Mesenchymal stem cell (in vitro differentiated cells and primary cell): ENCODE measurements around the gene USB1.

Source experiments
- DNase-seq: peaks from one replicate; pipeline ENCODE4 v3.0.0-alpha.2; 2013
- H2AFZ ChIP-seq: one replicate; pipeline ENCODE4 v1.6.1; 2013; ENCODE audit warnings: low read depth, mild to moderate bottlenecking, control low read depth, inconsistent platforms, low read length, moderate library complexity
- H2AK5ac ChIP-seq: 2 replicates; pipeline ENCODE4 v1.6.1; 2013; ENCODE audit warnings: low read length, moderate library complexity, mild to moderate bottlenecking, inconsistent platforms; ENCODE audit not compliant: severe bottlenecking
- H2BK120ac ChIP-seq: one replicate; pipeline ENCODE4 v1.6.1; 2013; ENCODE audit warnings: low read depth, mild to moderate bottlenecking, inconsistent platforms, low read length, moderate library complexity
- H2BK12ac ChIP-seq, 2 experiments: one replicate each; pipeline ENCODE4 v1.6.1; 2013; ENCODE audit warnings: inconsistent platforms in 2 of 2, low read length in 2 of 2, mild to moderate bottlenecking in 2 of 2, moderate library complexity in 2 of 2, control low read depth in 1 of 2
- H2BK15ac ChIP-seq: one replicate; pipeline ENCODE4 v1.6.1; 2013; ENCODE audit warnings: mild to moderate bottlenecking, low read depth, inconsistent platforms; ENCODE audit not compliant: poor library complexity, severe bottlenecking
- H2BK5ac ChIP-seq: 2 replicates; pipeline ENCODE4 v1.6.1; 2013; ENCODE audit warnings: low read depth, mild to moderate bottlenecking, low read length, control low read depth, inconsistent platforms; ENCODE audit not compliant: poor library complexity, severe bottlenecking
- H3K14ac ChIP-seq, 2 experiments: one replicate each; pipeline ENCODE4 v1.6.1; 2013; ENCODE audit warnings: inconsistent platforms in 2 of 2, low read length in 2 of 2, control low read depth in 1 of 2, mild to moderate bottlenecking in 1 of 2, moderate library complexity in 1 of 2
- H3K18ac ChIP-seq, 2 experiments: one replicate each; pipeline ENCODE4 v1.6.1; 2013; ENCODE audit warnings: inconsistent platforms in 2 of 2, low read length in 2 of 2, control low read depth in 1 of 2, low read depth in 1 of 2, mild to moderate bottlenecking in 1 of 2
- H3K23ac ChIP-seq, 2 experiments: one replicate each; pipeline ENCODE4 v1.6.1; 2013; ENCODE audit warnings: inconsistent platforms in 2 of 2, low read length in 2 of 2, mild to moderate bottlenecking in 2 of 2, moderate library complexity in 2 of 2, control low read depth in 1 of 2
- H3K27ac ChIP-seq: 2 replicates; pipeline ENCODE4 v1.5.1; 2013; ENCODE audit warnings: mild to moderate bottlenecking, moderate library complexity, low read length, control low read depth, inconsistent platforms; ENCODE audit not compliant: poor library complexity, severe bottlenecking
- H3K27me3 ChIP-seq, 2 experiments: 2 replicates each; pipeline versions ENCODE4 v1.6.1 to v1.7.0; 2013; ENCODE audit warnings: low read length in 2 of 2, mild to moderate bottlenecking in 2 of 2, moderate library complexity in 2 of 2, control low read depth in 1 of 2, inconsistent platforms in 1 of 2; ENCODE audit not compliant: control insufficient read depth in 1 of 2, insufficient read depth in 1 of 2
- H3K36me3 ChIP-seq, 2 experiments: 2 replicates each; pipeline versions ENCODE4 v1.6.1 to v1.7.0; 2013; ENCODE audit warnings: low read length in 2 of 2, control low read depth in 1 of 2, inconsistent platforms in 1 of 2, low read depth in 1 of 2, mild to moderate bottlenecking in 1 of 2; ENCODE audit not compliant: insufficient read depth in 2 of 2, control insufficient read depth in 1 of 2
- H3K4ac ChIP-seq, 2 experiments: one replicate each; pipeline ENCODE4 v1.6.1; 2013; ENCODE audit warnings: inconsistent platforms in 2 of 2, low read length in 2 of 2, mild to moderate bottlenecking in 2 of 2, moderate library complexity in 2 of 2, control low read depth in 1 of 2, low read depth in 1 of 2
- H3K4me1 ChIP-seq: 2 replicates; pipeline ENCODE4 v1.6.1; 2013; ENCODE audit warnings: low read depth, low read length, control low read depth; ENCODE audit not compliant: control insufficient read depth, insufficient read depth
- H3K4me2 ChIP-seq: 2 replicates; pipeline ENCODE4 v1.6.1; 2013; ENCODE audit warnings: low read length, mild to moderate bottlenecking, inconsistent platforms; ENCODE audit not compliant: poor library complexity, severe bottlenecking
- H3K4me3 ChIP-seq, 2 experiments: 2 replicates each; pipeline versions ENCODE4 v1.5.1 to v1.7.0; 2013; ENCODE audit warnings: low read length in 2 of 2, mild to moderate bottlenecking in 2 of 2, control low read depth in 1 of 2, low read depth in 1 of 2; ENCODE audit not compliant: insufficient read depth in 1 of 2
- H3K79me1 ChIP-seq: replicated peaks from 2 replicates; pipeline ENCODE4 v1.6.1; 2013; ENCODE audit warnings: mild to moderate bottlenecking, control low read depth, low read length, inconsistent platforms; ENCODE audit not compliant: poor library complexity, severe bottlenecking
- H3K9ac ChIP-seq: 2 replicates; pipeline ENCODE4 v1.7.0; 2013; ENCODE audit warnings: mild to moderate bottlenecking, low read length, moderate library complexity
- H3K9me3 ChIP-seq: 2 replicates; pipeline ENCODE4 v1.7.0; 2013; ENCODE audit warnings: mild to moderate bottlenecking, low read length; ENCODE audit not compliant: control insufficient read depth
- H4K8ac ChIP-seq: one replicate; pipeline ENCODE4 v1.6.1; 2013; ENCODE audit warnings: inconsistent platforms, mild to moderate bottlenecking, low read length, moderate library complexity
- H4K91ac ChIP-seq: one replicate; pipeline ENCODE4 v1.6.1; 2013; ENCODE audit warnings: mild to moderate bottlenecking, low read length, inconsistent platforms
- WGBS: methylation state at CpG from one replicate; pipeline ENCODE4 v1.1.7; 2013; ENCODE audit warnings: mixed read lengths; 5-methylcytosine and 5-hydroxymethylcytosine counted together

USB1 gene

GRCh38 chr16:58051821-58052603 is 50.8 kb downstream of the USB1 start:
- Histone ChIP-seq H3K27me3 (peaks cover 1 to 10% of the 10 kb centered on the region in 2 experiments), H3K14ac (no peak overlapping the region), H2BK120ac (no peak overlapping the region), H3K18ac (no peak overlapping the region), H4K8ac (no peak overlapping the region), H2BK12ac (no peak overlapping the region), H3K23ac (no peak overlapping the region), H4K91ac (no peak overlapping the region), H2AFZ (no peak overlapping the region), H3K27ac (no peak overlapping the region), H3K4me2 (no peak overlapping the region), H2BK15ac (no peak overlapping the region), H3K4me3 (no peak overlapping the region), H3K9me3 (no peaks in the 10 kb centered on the region), H3K4ac (no peak overlapping the region), H2AK5ac (no peak overlapping the region), H2BK5ac (no peak overlapping the region), H3K36me3 (no peaks in the 10 kb centered on the region), H3K4me1 (no peaks in the 10 kb centered on the region), H3K9ac (no peak overlapping the region), H3K79me1 (no peaks in the 10 kb centered on the region)
- WGBS: 69% methylated on average over 10 of the region's 10 CpGs
- no peak for DNase-seq

- H3K4me3 ChIP-seq: no peak overlapping the region
- H2AK5ac ChIP-seq: no peak overlapping the region
- H4K8ac ChIP-seq: no peak overlapping the region
- no peak overlapping the region for H3K9ac ChIP-seq
- no peaks in the 10 kb centered on the region for H3K9me3 ChIP-seq
- no peak overlapping the region for H3K18ac ChIP-seq
- no peak overlapping the region for H3K4ac ChIP-seq
- no peak overlapping the region for H4K91ac ChIP-seq
- no peaks in the 10 kb centered on the region for H3K79me1 ChIP-seq
- H2BK120ac ChIP-seq: no peak overlapping the region
- H2BK12ac ChIP-seq: no peak overlapping the region
- whole genome bisulfite sequencing: 100% methylated on average over 2 of the region's 5 CpGs
- peaks cover 12 to 24% of the 10 kb centered on the region in 2 experiments for H3K27me3 ChIP-seq
- no peak overlapping the region for H2AFZ ChIP-seq
- no peaks in the 10 kb centered on the region for H3K4me1 ChIP-seq
- no peak overlapping the region for H3K4me2 ChIP-seq
- DNase-seq: no peak
- no peak overlapping the region for H2BK5ac ChIP-seq
- no peak overlapping the region for H3K14ac ChIP-seq
- H2BK15ac ChIP-seq: no peak overlapping the region
- H3K23ac ChIP-seq: no peak overlapping the region
- H3K36me3 ChIP-seq: no peaks in the 10 kb centered on the region
- H3K27ac ChIP-seq: no peak overlapping the region
These were observed 52.4 kb downstream of the USB1 start for GRCh38 chr16:58053682-58054005.

- H3K79me1 ChIP-seq: no peaks in the 10 kb centered on the region
- H3K4me2 ChIP-seq: no peak overlapping the region
- H3K14ac ChIP-seq: no peak overlapping the region
- WGBS: 97% methylated on average over 9 of the region's 10 CpGs
- H2BK12ac ChIP-seq: no peak overlapping the region
- H3K9ac ChIP-seq: no peak overlapping the region
- no peak overlapping the region for H3K18ac ChIP-seq
- H2BK120ac ChIP-seq: no peak overlapping the region
- no peaks in the 10 kb centered on the region for H3K4me1 ChIP-seq
- no peaks in the 10 kb centered on the region for H3K36me3 ChIP-seq
- H2AK5ac ChIP-seq: no peak overlapping the region
- no peaks in the 10 kb centered on the region for H3K9me3 ChIP-seq
- H4K8ac ChIP-seq: no peak overlapping the region
- no peak overlapping the region for H2BK5ac ChIP-seq
- peaks cover 12 to 22% of the 10 kb centered on the region in 2 experiments for H3K27me3 ChIP-seq
- DNase-seq: no peak
- no peak overlapping the region for H2BK15ac ChIP-seq
- H3K23ac ChIP-seq: no peak overlapping the region
- no peak overlapping the region for H3K27ac ChIP-seq
- no peak overlapping the region for H4K91ac ChIP-seq
- no peak overlapping the region for H3K4ac ChIP-seq
- no peak overlapping the region for H3K4me3 ChIP-seq
- no peak overlapping the region for H2AFZ ChIP-seq
These were observed 53.1 kb downstream of the USB1 start for GRCh38 chr16:58054289-58054688.

- Histone ChIP-seq H3K79me1 (no peaks in the 10 kb centered on the region), H3K27ac (no peak overlapping the region), H3K9me3 (no peaks in the 10 kb centered on the region), H3K4me2 (no peak overlapping the region), H3K27me3 (peaks cover 12 to 23% of the 10 kb centered on the region in 2 experiments), H3K18ac (no peak overlapping the region), H3K9ac (no peak overlapping the region), H3K4ac (no peak overlapping the region), H2BK12ac (no peak overlapping the region), H2BK15ac (no peak overlapping the region), H2BK120ac (no peak overlapping the region), H2AK5ac (no peak overlapping the region), H2AFZ (no peak overlapping the region), H3K14ac (no peak overlapping the region), H3K4me1 (no peaks in the 10 kb centered on the region), H4K91ac (no peak overlapping the region), H2BK5ac (no peak overlapping the region), H3K23ac (no peak overlapping the region), H4K8ac (no peak overlapping the region), H3K36me3 (no peaks in the 10 kb centered on the region), H3K4me3 (no peak overlapping the region)
- 79% methylated on average over 5 of the region's 5 CpGs for WGBS
- DNase-seq: no peak
These were observed 55.4 kb downstream of the USB1 start for GRCh38 chr16:58056580-58056979.
